Left lobe of liver (tissue), 2 donors: ENCODE data around the gene MSLN. TPM values are rescaled to one million over a fixed set of nuclear protein-coding genes. Genes with fewer than 3 reads are reported as not detected.
"Not testable (repeated sequence)": the region's sequence is repeated elsewhere in the genome, so short reads cannot be mapped to it uniquely, and the experiment has no call there.

ENCODE experiments used
- ATAC-seq: fragments of 200-7000 bp; cut with Tn5 transposase; one replicate; pipeline ENCODE4 v1.9.1; 2020; ENCODE audit warnings: mild to moderate bottlenecking, moderate library complexity
- DNase-seq: peaks from one replicate; pipeline ENCODE4 v3.0.0-alpha.2; 2020; ENCODE audit warnings: low spot score
- total RNA-seq: library from RNA; stranded (reverse); gene quantifications from one replicate; pipeline ENCODE4 v1.2.1, GENCODE V29; 2021
- donor health status: DM: no; HTN: no; CAD: no; lungs with moderate emphysema.
- donor health status: DM: no; HTN: yes; CAD: no.

MSLN gene
- total RNA-seq = 0.08 TPM

- DNase-seq (no peak), ATAC-seq (no peak)
These were observed at the start of gene MSLN for GRCh38 chr16:760545-761343. Gene MSLN, plus strand, starts transcription at chr16:760734. Its CDS starts 1,947 bp downstream, at chr16:762681.

GRCh38 chr16:711084-711483, 49.5 kb upstream of the MSLN start:
- no peak for DNase-seq
- ATAC-seq = no peak

- DNase-seq = peak; percentile 78
These were observed 48.8 kb upstream of the MSLN start for GRCh38 chr16:711548-712320.

GRCh38 chr16:712740-713250, 47.7 kb upstream of the MSLN start:
- DNase-seq, ATAC-seq: not testable (repeated sequence)

More at GRCh38 chr16:711548-712320, 48.8 kb upstream of the MSLN start:
- ATAC-seq = peak; percentile 64

GRCh38 chr16:714079-714478, 46.5 kb upstream of the MSLN start:
- DNase-seq (no peak), ATAC-seq (no peak)

- ATAC-seq = peak; percentile 83
- peak; percentile 92 for DNase-seq
These were observed 45.7 kb upstream of the MSLN start, which contains the start of gene METRN for GRCh38 chr16:714558-715476. Gene METRN, plus strand, starts transcription at chr16:715118. Its CDS starts 172 bp downstream, at chr16:715290.

- peak; percentile 39 for ATAC-seq
- DNase-seq = no peak
These were observed 44.9 kb upstream of the MSLN start for GRCh38 chr16:715477-716199.

GRCh38 chr16:716200-716568, 44.4 kb upstream of the MSLN start:
- ATAC-seq (peak; percentile 74), DNase-seq (peak; percentile 90)

GRCh38 chr16:716768-717325, 43.7 kb upstream of the MSLN start:
- no peak for DNase-seq
- ATAC-seq = no peak

- DNase-seq (no peak), ATAC-seq (no peak)
These were observed 42.9 kb upstream of the MSLN start for GRCh38 chr16:717450-718245.

- ATAC-seq (no peak), DNase-seq (no peak)
These were observed 42.1 kb upstream of the MSLN start for GRCh38 chr16:718389-718788.

- ATAC-seq (no peak), DNase-seq (no peak)
These were observed 41.6 kb upstream of the MSLN start for GRCh38 chr16:718922-719321.

- no peak for DNase-seq
- ATAC-seq = no peak
These were observed 40.6 kb upstream of the MSLN start for GRCh38 chr16:719815-720446.

GRCh38 chr16:720447-720989, 40.0 kb upstream of the MSLN start:
- DNase-seq = no peak

GRCh38 chr16:720990-721764, 39.4 kb upstream of the MSLN start, which contains the start of gene ANTKMT:
Gene ANTKMT, plus strand, starts transcription at chr16:721146. Its CDS starts 129 bp downstream, at chr16:721275.
- DNase-seq (peak; percentile 86), ATAC-seq (peak; percentile 85)

More at GRCh38 chr16:720447-720989, 40.0 kb upstream of the MSLN start:
- peak; percentile 11 for ATAC-seq

GRCh38 chr16:721765-722540, 38.6 kb upstream of the MSLN start:
- DNase-seq (no peak), ATAC-seq (no peak)
